NCI-H774 (cell line): ENCODE measurements around the gene TAS2R14.

Experiments
- DNase-seq: peaks from one replicate; lab custom pipeline; 2025; lab: John Stamatoyannopoulos, UW

TAS2R14 gene

DNA sequence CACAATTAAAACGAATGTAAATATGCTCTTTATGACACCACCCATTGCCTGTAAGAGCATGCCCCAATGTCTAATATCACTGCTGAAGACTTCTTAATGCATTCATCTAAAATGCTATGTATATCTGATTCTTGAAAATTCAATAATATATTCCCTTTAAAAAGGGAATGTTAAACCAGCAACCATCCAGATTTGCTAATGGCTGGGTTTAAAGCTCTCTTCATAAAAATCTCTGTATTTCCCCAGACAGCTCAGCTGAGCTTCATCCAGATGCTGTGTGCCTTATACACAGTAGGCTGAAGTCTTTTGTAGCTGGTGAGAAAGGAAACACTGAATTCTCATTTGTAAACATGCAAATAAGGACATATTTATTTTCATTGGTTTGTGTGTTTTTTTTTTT lies at the start of gene TAS2R14:
TAS2R14 (minus strand) TSS at position 101 of the 400 bp plus-strand sequence; CDS start at position 45, 56 bp downstream.
- DNase-seq: no peak

DNA sequence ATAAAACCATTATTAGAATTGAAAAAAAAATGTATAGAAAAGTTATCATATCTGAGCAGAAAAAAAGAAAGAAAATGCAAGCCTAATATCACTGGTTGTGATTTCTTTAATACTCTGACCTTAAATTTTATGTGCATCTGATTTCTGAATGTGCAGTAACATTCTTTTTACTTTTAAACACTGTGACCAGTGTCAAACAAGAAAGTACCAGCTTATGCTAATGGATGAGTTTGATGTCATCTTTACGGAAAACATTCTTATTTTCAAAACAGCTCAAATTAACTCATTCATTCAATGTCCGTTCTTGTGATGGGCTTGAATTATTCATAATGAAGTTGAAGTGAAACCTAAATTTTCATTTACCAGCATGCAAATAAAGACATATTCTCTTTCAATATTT lies 47.7 kb upstream of the TAS2R14 start, which contains the start of gene TAS2R50:
TAS2R50 (minus strand) TSS at position 101 of the 400 bp plus-strand sequence; CDS start at position 49, 52 bp downstream.
- no peak for DNase-seq

DNA sequence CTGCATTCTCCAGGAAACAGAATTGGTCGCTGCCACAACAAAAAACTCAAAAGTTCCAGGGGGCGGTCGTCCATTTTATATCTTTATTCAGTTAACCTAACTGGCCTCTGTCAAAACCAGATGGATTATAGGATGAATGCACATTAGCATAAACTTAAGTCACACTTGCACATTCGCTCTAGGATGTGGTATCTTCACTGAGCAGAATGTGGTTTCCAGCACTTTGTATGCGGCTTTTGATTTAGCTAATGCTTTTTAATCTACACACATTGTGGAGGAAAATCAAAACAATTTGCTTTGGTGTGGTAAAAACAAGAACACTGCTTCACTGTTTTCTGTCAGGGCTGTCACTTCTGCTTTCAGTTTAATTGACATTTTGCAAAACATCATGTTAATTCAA lies 43.2 kb upstream of the TAS2R14 start:
- DNase-seq: no peak

DNA sequence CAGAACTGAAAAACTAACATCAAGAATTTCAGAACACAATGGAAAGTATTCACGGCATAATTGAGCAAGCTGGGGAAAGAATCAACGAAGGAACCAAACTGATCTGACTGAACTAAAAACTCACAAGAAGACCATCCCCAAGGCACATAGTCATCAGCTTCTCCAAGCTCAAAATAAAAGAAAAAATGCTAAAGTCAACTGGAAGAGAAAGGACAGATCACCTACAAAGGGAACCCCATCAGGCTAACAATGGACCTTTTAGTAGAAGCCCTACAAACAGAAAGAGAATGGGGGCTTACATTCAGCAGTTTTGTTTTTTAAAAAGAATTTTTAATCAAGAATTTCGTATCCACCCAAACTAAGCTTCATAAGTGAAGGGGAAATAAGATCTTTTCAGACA lies 35.9 kb upstream of the TAS2R14 start:
- no peak for DNase-seq

GRCh38 chr12:10968765-10969456 lies 29.8 kb upstream of the TAS2R14 start:
- DNase-seq: no peak

- no peak for DNase-seq
These were observed 28.3 kb upstream of the TAS2R14 start for GRCh38 chr12:10967409-10967808.

GRCh38 chr12:10966314-10966713 lies 27.3 kb upstream of the TAS2R14 start:
- no peak for DNase-seq

GRCh38 chr12:10965476-10965875 lies 26.4 kb upstream of the TAS2R14 start:
- DNase-seq: no peak

- DNase-seq: no peak
These were observed 21.1 kb upstream of the TAS2R14 start for GRCh38 chr12:10960211-10960610.

DNA sequence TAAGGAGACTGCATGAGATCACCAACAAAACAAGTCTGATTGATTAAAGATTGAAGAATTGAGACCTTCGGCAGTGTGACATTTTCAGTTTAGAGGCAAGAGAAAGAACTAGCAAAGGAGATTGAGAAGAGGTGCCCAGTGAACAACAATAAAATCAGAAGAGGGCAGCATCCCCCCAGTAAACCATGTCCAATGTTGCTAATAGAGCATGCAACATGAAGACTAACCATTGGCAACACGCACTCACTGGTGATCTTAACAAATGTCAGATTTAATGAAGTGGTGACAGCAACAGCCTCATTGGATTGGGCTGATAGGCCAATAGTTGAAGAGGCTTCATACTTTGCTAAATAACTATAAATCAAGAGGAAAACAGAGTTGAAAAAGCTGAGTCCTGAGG lies 20.7 kb upstream of the TAS2R14 start:
- no peak for DNase-seq

DNA sequence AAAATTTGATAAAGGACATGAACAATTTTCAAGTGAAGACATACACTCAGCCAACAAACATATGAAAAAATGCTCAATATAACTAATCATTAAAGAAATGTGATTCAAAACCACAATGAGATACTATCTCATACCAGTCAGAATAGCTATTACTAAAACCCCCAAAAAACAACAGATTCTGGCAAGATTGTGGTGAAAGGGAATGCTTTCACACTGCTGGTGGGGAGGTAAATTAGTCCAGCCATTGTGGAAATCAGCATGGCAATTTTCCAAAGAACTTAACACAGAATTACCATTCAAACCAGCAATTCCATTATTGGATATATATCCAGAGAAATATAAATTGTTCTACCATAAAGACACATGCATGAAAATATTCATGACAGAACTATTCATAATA lies 18.7 kb upstream of the TAS2R14 start:
- DNase-seq: no peak

GRCh38 chr12:10956085-10956484 lies 17.0 kb upstream of the TAS2R14 start:
- no peak for DNase-seq

GRCh38 chr12:10952645-10953044 lies 13.6 kb upstream of the TAS2R14 start:
- DNase-seq: no peak

GRCh38 chr12:10943167-10943566 lies 4.1 kb upstream of the TAS2R14 start:
- DNase-seq: no peak

GRCh38 chr12:10941916-10942607 lies 3.0 kb upstream of the TAS2R14 start:
- DNase-seq: no peak

DNA sequence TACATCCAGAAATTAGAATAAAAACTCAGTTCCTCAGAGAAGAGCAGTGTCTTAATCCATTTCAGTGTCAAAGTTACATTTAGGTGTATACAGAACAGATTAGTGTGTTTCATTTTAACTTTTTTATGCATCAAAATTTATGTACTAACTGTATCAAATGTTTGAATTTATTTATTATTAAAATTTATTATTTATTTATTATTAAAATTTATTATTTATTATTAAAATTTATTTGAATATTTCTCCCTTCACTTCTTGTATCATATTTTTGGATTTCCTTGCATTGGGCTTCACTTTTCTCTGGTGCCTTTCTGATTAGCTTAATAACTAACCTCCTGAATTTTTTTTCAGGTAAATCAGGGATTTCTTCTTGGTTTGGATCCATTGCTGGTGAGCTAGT lies 2.3 kb upstream of the TAS2R14 start:
- no peak for DNase-seq

DNA sequence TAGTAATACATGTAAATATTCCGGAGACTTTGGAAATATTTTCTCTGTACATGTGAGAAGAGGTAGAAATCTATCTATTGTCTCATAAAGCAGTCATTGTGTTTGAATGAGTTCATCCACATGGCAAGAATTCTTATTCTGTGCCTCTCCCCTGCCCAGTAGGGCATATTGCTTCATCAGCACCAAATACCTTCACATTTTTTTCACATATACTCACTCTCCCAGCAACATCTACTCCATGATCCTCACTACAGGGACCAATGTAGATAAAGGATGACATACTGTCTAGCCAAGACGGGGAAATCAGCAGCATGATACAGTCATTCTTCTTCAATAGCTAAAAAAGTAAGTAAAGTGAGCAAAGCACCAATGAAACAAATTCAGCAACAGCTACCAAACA lies 1.3 kb upstream of the TAS2R14 start:
- DNase-seq: no peak

DNA sequence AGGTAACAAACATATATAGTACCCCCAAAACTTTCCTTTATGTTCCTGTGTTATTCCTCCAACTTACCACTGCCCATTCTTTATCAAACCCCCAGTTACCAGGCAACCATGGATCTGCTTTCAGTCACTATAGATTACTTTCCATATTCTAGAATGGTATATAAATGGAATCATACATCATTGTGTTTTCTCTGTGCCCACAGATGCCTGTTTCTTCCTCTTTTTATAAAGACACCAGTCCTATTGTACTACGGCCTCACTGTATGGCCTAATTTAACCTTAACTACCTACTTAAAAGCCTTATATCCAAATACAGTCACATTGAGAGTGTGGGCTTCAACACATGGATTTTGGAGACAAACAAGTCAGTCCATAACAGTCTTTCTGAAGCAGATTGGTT lies 2.6 kb downstream of the TAS2R14 start:
- DNase-seq: no peak

DNA sequence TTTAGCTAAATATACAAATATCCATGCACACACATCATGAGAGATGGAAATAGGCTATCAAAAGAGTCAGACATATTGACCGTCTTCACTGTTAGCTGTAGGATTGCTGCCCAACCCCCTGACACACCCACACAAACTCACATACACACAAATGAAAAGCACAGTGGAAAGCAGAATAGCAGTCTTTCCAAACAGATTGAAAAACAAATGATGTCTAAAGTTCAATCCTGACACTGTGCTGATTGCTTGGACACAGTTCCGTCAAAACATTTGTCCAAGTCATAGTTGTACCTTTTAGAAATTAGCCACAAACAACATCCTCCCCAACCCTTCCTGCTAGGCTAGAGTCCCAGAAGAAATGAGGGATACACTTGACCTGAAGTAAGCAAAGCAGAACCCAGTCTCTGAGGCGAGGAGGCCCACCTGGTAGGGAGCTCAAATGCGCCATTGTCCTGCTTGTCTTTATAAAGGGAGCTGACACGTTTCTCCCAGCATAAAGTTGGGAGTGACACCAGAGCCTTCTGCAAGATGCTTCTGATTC lies 10.2 kb downstream of the TAS2R14 start, which contains the start of gene PRH2:
PRH2 (plus strand) TSS at position 491 of the 541 bp plus-strand sequence; CDS start at position 529, 38 bp downstream.
- DNase-seq: no peak

DNA sequence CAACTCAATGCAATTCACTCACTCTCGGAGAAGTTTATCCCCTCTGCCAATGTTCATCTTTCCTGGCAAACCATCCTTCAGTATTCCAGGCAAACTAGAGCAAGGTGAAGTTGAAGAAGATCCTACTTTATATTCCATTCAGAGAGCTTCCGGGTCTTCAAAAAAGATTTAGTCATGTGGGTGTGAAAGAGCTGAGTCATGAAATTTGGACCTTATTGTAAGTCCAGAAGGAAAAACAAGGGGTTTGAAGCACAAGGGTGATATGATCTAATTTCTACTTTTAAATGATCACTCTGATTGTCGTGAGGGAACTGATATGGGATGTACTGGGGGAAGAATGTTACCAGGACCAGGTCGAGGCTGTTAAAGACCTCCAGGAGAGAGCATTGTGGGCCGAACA lies 12.8 kb downstream of the TAS2R14 start:
- DNase-seq: no peak

DNA sequence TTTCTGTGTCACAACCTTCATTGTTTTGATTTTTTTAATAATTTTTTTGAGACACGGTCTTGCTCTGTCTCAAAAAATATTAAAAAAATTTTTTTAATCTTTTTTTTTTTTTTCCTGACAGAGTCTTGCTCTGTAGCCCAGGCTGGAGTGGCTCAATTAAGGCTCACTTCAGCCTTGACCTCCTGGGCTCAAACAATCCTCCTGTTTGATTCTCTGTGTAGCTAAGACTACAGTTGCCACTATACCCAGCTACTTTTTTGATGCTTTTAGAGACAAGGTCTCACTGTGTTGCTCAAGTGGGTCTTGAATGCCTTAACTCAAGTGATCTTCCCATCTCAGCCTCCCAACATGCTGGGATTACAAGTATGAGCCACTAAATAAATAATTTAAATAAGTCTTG lies 19.3 kb downstream of the TAS2R14 start:
- no peak for DNase-seq

- no peak for DNase-seq
These were observed 28.7 kb downstream of the TAS2R14 start for GRCh38 chr12:10910380-10910779.

DNA sequence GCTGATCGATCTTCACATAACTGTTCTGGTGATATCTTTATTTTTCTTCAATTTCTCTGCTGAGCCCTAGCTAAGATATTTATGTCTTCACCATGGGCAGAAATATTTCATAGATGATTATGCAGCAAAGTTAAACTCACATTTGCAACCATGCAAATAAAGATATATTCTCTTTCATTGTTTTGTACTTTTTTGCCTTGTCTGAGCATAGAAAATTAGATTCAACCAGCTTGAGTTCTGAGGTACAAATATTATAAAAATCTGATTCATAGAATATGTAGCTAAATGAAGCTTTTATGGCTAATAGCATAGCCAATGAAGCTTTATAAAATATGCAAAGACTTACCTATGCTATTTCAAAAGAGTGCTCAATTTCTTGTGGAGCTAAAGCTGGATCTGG lies 29.6 kb downstream of the TAS2R14 start, which contains the start of gene TAS2R13:
TAS2R13 (minus strand) TSS at position 101 of the 400 bp plus-strand sequence. CDS start 264 bp downstream, outside the sequence.
- no peak for DNase-seq
